Measurements from ENCODE around the gene PABPC1L.
A peak's percentile ranks its signal among the peaks of the same experiment; 100 is the strongest.

PABPC1L gene

GRCh38 chr20:44976698-44977097 lies 66.8 kb downstream of the PABPC1L start:
- peak overlapping the region in 1 of 5 donors; percentile 27 for H3K9ac ChIP-seq (ENCODE audit: low read length in 5 of 5)
- H3K4me1 ChIP-seq (ENCODE audit: control insufficient read depth in 5 of 5, insufficient read depth in 5 of 5, low read length in 5 of 5): peaks cover 0 to 8% (median 0%) of the 10 kb centered on the region in 5 donors
- H3K27me3 ChIP-seq (ENCODE audit: control insufficient read depth in 5 of 5, insufficient read depth in 4 of 5, low read length in 5 of 5): no peaks in the 10 kb centered on the region
- no peak overlapping the region for H3K4me3 ChIP-seq (ENCODE audit: low read depth in 1 of 5, low read length in 5 of 5)
- no peaks in the 10 kb centered on the region for H3K9me3 ChIP-seq (ENCODE audit: control insufficient read depth in 5 of 5, low read length in 5 of 5)
- H3K36me3 ChIP-seq (ENCODE audit: control insufficient read depth in 5 of 5, insufficient read depth in 5 of 5, low read length in 5 of 5): peaks cover 37 to 59% (median 45%) of the 10 kb centered on the region in 5 donors
- no peak overlapping the region for H3K27ac ChIP-seq (ENCODE audit: low read depth, low read length)

DNA sequence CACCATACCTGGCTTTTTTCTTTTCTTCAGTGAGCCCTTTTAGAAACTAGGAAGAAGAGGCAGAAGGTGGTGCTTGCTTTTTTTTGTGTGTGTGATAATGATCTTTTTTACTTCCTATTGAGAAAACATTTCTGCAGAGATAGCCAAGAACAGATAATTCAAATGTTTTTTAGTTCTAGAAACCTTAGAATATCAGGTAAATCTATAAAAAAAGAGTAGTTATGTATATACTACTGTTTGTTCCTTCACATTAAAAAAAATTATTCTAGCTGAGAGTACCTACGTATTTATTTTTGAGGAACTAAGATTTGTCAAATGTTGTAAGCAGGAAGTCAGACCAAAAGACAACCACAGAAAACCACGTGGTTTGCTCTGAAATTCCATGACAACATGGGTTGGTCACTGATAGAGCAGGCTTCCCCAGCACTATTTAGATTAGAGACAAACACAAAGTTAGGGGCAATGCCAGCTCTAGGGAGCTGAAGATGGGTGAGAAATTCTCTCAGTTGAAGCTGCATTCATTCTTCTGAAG lies 69.3 kb downstream of the PABPC1L start:
- Histone ChIP-seq H3K4me1 (ENCODE audit: control insufficient read depth in 5 of 5, insufficient read depth in 5 of 5, low read length in 5 of 5) (peaks cover 0 to 8% (median 0%) of the 10 kb centered on the region in 5 donors), H3K4me3 (ENCODE audit: low read depth in 1 of 5, low read length in 5 of 5) (no peak overlapping the region), H3K36me3 (ENCODE audit: control insufficient read depth in 5 of 5, insufficient read depth in 5 of 5, low read length in 5 of 5) (peaks cover 31 to 59% (median 46%) of the 10 kb centered on the region in 5 donors), H3K27ac (ENCODE audit: low read depth, low read length) (peak overlapping the region; percentile 44), H3K27me3 (ENCODE audit: control insufficient read depth in 5 of 5, insufficient read depth in 4 of 5, low read length in 5 of 5) (no peaks in the 10 kb centered on the region), H3K9me3 (ENCODE audit: control insufficient read depth in 5 of 5, low read length in 5 of 5) (no peaks in the 10 kb centered on the region), H3K9ac (ENCODE audit: low read length in 5 of 5) (peak overlapping the region in 1 of 5 donors; percentile 47)

DNA sequence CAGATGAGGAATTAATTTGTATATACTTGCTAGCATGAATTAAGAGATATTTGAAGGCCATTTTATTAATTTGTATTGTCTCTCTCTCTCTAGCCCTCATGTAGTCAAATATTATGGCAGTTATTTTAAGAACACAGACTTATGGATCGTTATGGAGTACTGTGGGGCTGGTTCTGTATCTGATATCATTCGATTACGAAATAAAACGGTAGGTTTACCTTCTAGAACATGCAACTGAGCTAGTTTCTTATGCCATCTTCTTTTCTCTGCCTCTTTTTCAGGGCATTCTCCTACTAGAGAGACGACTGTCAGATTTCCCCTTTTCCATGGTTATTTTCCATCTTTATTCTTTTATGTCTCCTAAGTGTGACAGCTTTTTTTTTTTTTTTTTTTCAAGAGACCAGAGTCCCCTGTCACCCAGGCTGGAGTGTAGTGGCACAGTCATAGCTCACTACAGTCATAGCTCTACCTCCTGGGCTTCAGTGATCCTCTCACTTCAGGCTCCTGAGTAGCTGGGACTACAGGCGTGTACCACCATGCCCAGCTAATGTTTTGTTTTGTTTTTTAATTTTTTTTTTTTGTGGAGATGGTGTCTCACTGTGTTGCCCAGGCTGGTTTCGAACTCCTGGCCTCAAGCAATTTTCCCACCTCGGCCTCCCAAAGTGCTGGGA lies 72.0 kb downstream of the PABPC1L start:
- H3K4me1 ChIP-seq (ENCODE audit: control insufficient read depth in 5 of 5, insufficient read depth in 5 of 5, low read length in 5 of 5): peaks cover 0 to 8% (median 0%) of the 10 kb centered on the region in 5 donors
- no peak overlapping the region for H3K9ac ChIP-seq (ENCODE audit: low read length in 5 of 5)
- H3K36me3 ChIP-seq (ENCODE audit: control insufficient read depth in 5 of 5, insufficient read depth in 5 of 5, low read length in 5 of 5): peaks cover 24 to 53% (median 38%) of the 10 kb centered on the region in 5 donors
- H3K4me3 ChIP-seq (ENCODE audit: low read depth in 1 of 5, low read length in 5 of 5): no peak overlapping the region
- no peaks in the 10 kb centered on the region for H3K9me3 ChIP-seq (ENCODE audit: control insufficient read depth in 5 of 5, low read length in 5 of 5)
- H3K27me3 ChIP-seq (ENCODE audit: control insufficient read depth in 5 of 5, insufficient read depth in 4 of 5, low read length in 5 of 5): no peaks in the 10 kb centered on the region
- H3K27ac ChIP-seq (ENCODE audit: low read depth, low read length): no peak overlapping the region

GRCh38 chr20:44983093-44983674 lies 73.3 kb downstream of the PABPC1L start:
- H3K4me3 ChIP-seq (ENCODE audit: low read depth in 1 of 5, low read length in 5 of 5): no peak overlapping the region
- H3K9ac ChIP-seq (ENCODE audit: low read length in 5 of 5): no peak overlapping the region
- no peaks in the 10 kb centered on the region for H3K9me3 ChIP-seq (ENCODE audit: control insufficient read depth in 5 of 5, low read length in 5 of 5)
- no peak overlapping the region for H3K27ac ChIP-seq (ENCODE audit: low read depth, low read length)
- H3K36me3 ChIP-seq (ENCODE audit: control insufficient read depth in 5 of 5, insufficient read depth in 5 of 5, low read length in 5 of 5): peaks cover 25 to 51% (median 40%) of the 10 kb centered on the region in 5 donors
- H3K27me3 ChIP-seq (ENCODE audit: control insufficient read depth in 5 of 5, insufficient read depth in 4 of 5, low read length in 5 of 5): no peaks in the 10 kb centered on the region
- H3K4me1 ChIP-seq (ENCODE audit: control insufficient read depth in 5 of 5, insufficient read depth in 5 of 5, low read length in 5 of 5): peaks cover 0 to 8% (median 0%) of the 10 kb centered on the region in 5 donors

DNA sequence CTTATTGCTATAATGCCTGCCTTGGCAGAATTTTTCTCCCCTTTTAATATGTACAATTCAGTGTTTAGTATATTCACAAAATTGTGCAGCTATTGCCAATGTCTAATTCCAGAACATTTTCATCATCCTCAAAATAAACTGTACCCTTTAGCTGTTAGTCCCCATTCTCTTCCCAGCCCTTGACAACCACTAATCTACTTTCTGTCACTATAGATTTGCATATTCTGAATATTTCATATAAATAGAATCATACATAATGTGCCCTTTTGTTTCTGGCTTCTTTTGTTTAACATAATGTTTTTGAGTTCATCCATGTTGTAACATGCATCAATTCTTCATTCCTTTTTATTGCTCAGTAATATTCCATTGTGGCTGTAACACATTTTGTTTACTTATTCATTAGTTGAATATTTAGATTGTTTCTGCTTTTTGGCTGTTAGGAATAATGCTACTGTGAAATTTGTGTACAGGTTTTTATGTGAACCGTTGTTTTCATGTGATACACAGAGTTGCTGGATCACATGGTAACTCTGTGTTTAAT lies 78.8 kb downstream of the PABPC1L start:
- H3K9ac ChIP-seq (ENCODE audit: low read length in 5 of 5): no peak overlapping the region
- no peak overlapping the region for H3K4me3 ChIP-seq (ENCODE audit: low read depth in 1 of 5, low read length in 5 of 5)
- H3K9me3 ChIP-seq (ENCODE audit: control insufficient read depth in 5 of 5, low read length in 5 of 5): no peaks in the 10 kb centered on the region
- no peak overlapping the region for H3K27ac ChIP-seq (ENCODE audit: low read depth, low read length)
- no peaks in the 10 kb centered on the region for H3K27me3 ChIP-seq (ENCODE audit: control insufficient read depth in 5 of 5, insufficient read depth in 4 of 5, low read length in 5 of 5)
- peaks cover 11 to 21% (median 18%) of the 10 kb centered on the region in 5 donors for H3K36me3 ChIP-seq (ENCODE audit: control insufficient read depth in 5 of 5, insufficient read depth in 5 of 5, low read length in 5 of 5)
- H3K4me1 ChIP-seq (ENCODE audit: control insufficient read depth in 5 of 5, insufficient read depth in 5 of 5, low read length in 5 of 5): peaks cover 0 to 15% (median 9%) of the 10 kb centered on the region in 5 donors

Data from subcutaneous abdominal adipose tissue (tissue), 5 donors.